GM23338 (cell line): ENCODE data around the gene SPTB. TPM values are rescaled to one million over a fixed set of nuclear protein-coding genes. Genes with fewer than 3 reads are reported as not detected.

Source experiments
- ATAC-seq: fragments of 200-7000 bp; cut with Tn5 transposase; 3 replicates; pipeline ENCODE4 v1.9.1; 2020
- DNase-seq: peaks from one replicate; pipeline ENCODE4 v3.0.0-alpha.2; 2015; ENCODE audit warnings: low spot score
- H2AFZ ChIP-seq: fragments of 200-600 bp; sonication (generic); 2 replicates; pipeline ENCODE4 v1.8.0; 2016; ENCODE audit warnings: antibody characterized with exemption, mild to moderate bottlenecking, moderate library complexity
- H3F3A ChIP-seq: fragments of 200-600 bp; sonication (generic); replicated peaks from 2 replicates; pipeline ENCODE4 v1.8.0; 2017; ENCODE audit warnings: antibody characterized with exemption, mixed run types, low read depth
- H3K27ac ChIP-seq: fragments of 200-600 bp; sonication (generic); 2 replicates; pipeline ENCODE4 v1.6.1; 2016; ENCODE audit warnings: low read depth
- H3K27me3 ChIP-seq: fragments of 200-600 bp; sonication (generic); 2 replicates; pipeline ENCODE4 v1.8.0; 2016; ENCODE audit warnings: mild to moderate bottlenecking, mixed run types, moderate library complexity; ENCODE audit not compliant: insufficient read depth
- H3K36me3 ChIP-seq: fragments of 200-600 bp; sonication (generic); 2 replicates; pipeline ENCODE4 v1.8.0; 2016; ENCODE audit warnings: mild to moderate bottlenecking; ENCODE audit not compliant: insufficient read depth
- H3K4me1 ChIP-seq: fragments of 200-600 bp; sonication (generic); 2 replicates; pipeline ENCODE4 v1.8.0; 2016; ENCODE audit warnings: mild to moderate bottlenecking, moderate library complexity; ENCODE audit not compliant: insufficient read depth
- H3K4me2 ChIP-seq: fragments of 200-600 bp; sonication (generic); 2 replicates; pipeline ENCODE4 v1.7.1; 2017; ENCODE audit warnings: mixed run types
- H3K4me3 ChIP-seq: fragments of 200-600 bp; sonication (generic); 2 replicates; pipeline ENCODE4 v1.6.1; 2016; ENCODE audit warnings: mixed run types
- H3K79me2 ChIP-seq: fragments of 200-600 bp; sonication (generic); replicated peaks from 2 replicates; pipeline ENCODE4 v1.8.0; 2017; ENCODE audit warnings: mild to moderate bottlenecking; ENCODE audit not compliant: insufficient read depth
- H3K9me2 ChIP-seq: fragments of 200-600 bp; sonication (generic); 2 replicates; pipeline ENCODE4 v1.8.0; 2017; ENCODE audit not compliant: insufficient read depth
- H4K20me1 ChIP-seq: fragments of 200-600 bp; sonication (generic); replicated peaks from 2 replicates; pipeline ENCODE4 v1.8.0; 2017; ENCODE audit warnings: mild to moderate bottlenecking; ENCODE audit not compliant: insufficient read depth
- H3K27ac Mint-ChIP-seq: 2 replicates; pipeline ENCODE4 v1.8.0; 2020; ENCODE audit warnings: inconsistent platforms, mild to moderate bottlenecking, moderate library complexity, mixed read lengths
- H3K27me3 Mint-ChIP-seq: 3 replicates; pipeline ENCODE4 v1.8.0; 2022; ENCODE audit warnings: low read depth, mild to moderate bottlenecking, moderate library complexity, mixed read lengths, inconsistent platforms; ENCODE audit not compliant: insufficient read depth, poor library complexity
- H3K36me3 Mint-ChIP-seq: 3 replicates; pipeline ENCODE4 v1.8.0; 2021; ENCODE audit warnings: low read depth, mild to moderate bottlenecking, inconsistent platforms, moderate library complexity, mixed read lengths
- H3K4me1 Mint-ChIP-seq: 3 replicates; pipeline ENCODE4 v1.8.0; 2020; ENCODE audit warnings: mild to moderate bottlenecking, inconsistent platforms, mixed read lengths
- H3K4me3 Mint-ChIP-seq: 3 replicates; pipeline ENCODE4 v1.8.0; 2021; ENCODE audit warnings: moderate library complexity, mild to moderate bottlenecking, inconsistent platforms, mixed read lengths
- H3K9me3 Mint-ChIP-seq: 3 replicates; pipeline ENCODE4 v1.8.0; 2020; ENCODE audit warnings: moderate library complexity, mild to moderate bottlenecking, inconsistent platforms, mixed read lengths
- CREB1 ChIP-seq: fragments of 250-450 bp; sonication (Bioruptor Pico); IDR thresholded peaks from 2 replicates; pipeline ENCODE4 v1.5.0; 2020; ENCODE audit warnings: low read depth, mild to moderate bottlenecking, moderate library complexity
- EZH2 ChIP-seq: fragments of 200-600 bp; sonication (generic); IDR thresholded peaks from one replicate; pipeline ENCODE4 v1.8.0; 2017; ENCODE audit warnings: antibody characterized with exemption, mild to moderate bottlenecking, low read depth; ENCODE audit not compliant: unreplicated experiment
- JUNB ChIP-seq: IDR thresholded peaks from one replicate; pipeline ENCODE4 v1.6.1; 2016; ENCODE audit warnings: antibody characterized with exemption; ENCODE audit not compliant: unreplicated experiment
- POLR2AphosphoS5 ChIP-seq: IDR thresholded peaks from 2 replicates; pipeline ENCODE4 v1.6.1; 2016; ENCODE audit warnings: antibody characterized with exemption, low read depth
- ZNF331 ChIP-seq: fragments of 250-450 bp; sonication (Bioruptor Pico); IDR thresholded peaks from 2 replicates; pipeline ENCODE4 v1.5.0; 2020; ENCODE audit warnings: low read depth, mild to moderate bottlenecking, moderate library complexity
- polyA plus RNA-seq: library from polyadenylated mRNA; unstranded; fragments of >200 nt; fragmentation: Nextera tagmentation; extraction: Ambion mirVana; gene quantifications from 2 replicates; pipeline ENCODE4 v1.2.1, GENCODE V29; 2016
- total RNA-seq: library from RNA; depleted of rRNA; stranded (reverse); fragments of >200 nt; shearing (Covaris generic); gene quantifications from 2 replicates; pipeline ENCODE4 v1.2.3, GENCODE V29; 2014
- TF ChIP-seq, protein P1 (sequence below): fragments of 250-450 bp; sonication (Bioruptor Pico); IDR thresholded peaks from 2 replicates; pipeline ENCODE4 v1.5.0; 2020; ENCODE audit warnings: mild to moderate bottlenecking, moderate library complexity
- TF ChIP-seq, protein P2 (sequence below): IDR thresholded peaks from one replicate; pipeline ENCODE4 v1.6.1; 2018; ENCODE audit warnings: antibody characterized with exemption; ENCODE audit not compliant: unreplicated experiment

SPTB gene
- total and polyA plus RNA-seq, 2 experiments from 2014 or later = 1.1 to 1.9 TPM

DNA sequence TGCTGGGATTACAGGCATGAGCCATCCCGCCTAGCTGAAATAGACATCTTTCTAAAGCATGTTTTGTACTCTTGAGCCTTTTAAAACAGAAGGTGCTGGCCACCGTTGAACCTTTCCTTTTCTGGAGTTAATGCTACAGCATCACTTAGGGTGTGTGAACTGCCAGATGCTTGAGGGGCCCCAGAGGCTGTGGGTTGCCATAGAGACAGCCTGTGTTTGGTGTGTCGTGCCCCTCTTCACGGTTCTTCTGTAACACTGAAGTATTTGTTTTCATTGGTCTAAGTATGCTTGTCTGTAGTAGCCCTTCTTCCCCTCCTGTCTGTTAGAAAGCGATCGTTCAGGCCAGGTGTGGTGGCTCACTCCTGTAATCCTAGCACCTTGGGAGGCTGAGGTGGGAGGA, 144.7 kb downstream of the SPTB start:
- H3K9me3 Mint-ChIP-seq = no peaks in the 10 kb centered on the region
- H4K20me1 ChIP-seq = peaks cover 8% of the 10 kb centered on the region; the same call in 1 of the 2 replicates
- H3K9me2 ChIP-seq = no peaks in the 10 kb centered on the region
- no peak overlapping the region for H3K27ac Mint-ChIP-seq
- peaks cover 71% of the 10 kb centered on the region for H3K36me3 Mint-ChIP-seq
- H3K79me2 ChIP-seq = peaks cover 22% of the 10 kb centered on the region
- no peak overlapping the region for H3K4me2 ChIP-seq
- no peak overlapping the region for H3K4me3 ChIP-seq
- H3K4me3 Mint-ChIP-seq = no peak overlapping the region
- no peak for TF ChIP-seq POLR2AphosphoS5
- TF ChIP-seq JUNB = no peak
- no peak for TF ChIP-seq ZNF331 (CRISPR knock-in tag)
- TF ChIP-seq CREB1 (CRISPR knock-in tag) = no peak
- TF ChIP-seq, protein P1, sequence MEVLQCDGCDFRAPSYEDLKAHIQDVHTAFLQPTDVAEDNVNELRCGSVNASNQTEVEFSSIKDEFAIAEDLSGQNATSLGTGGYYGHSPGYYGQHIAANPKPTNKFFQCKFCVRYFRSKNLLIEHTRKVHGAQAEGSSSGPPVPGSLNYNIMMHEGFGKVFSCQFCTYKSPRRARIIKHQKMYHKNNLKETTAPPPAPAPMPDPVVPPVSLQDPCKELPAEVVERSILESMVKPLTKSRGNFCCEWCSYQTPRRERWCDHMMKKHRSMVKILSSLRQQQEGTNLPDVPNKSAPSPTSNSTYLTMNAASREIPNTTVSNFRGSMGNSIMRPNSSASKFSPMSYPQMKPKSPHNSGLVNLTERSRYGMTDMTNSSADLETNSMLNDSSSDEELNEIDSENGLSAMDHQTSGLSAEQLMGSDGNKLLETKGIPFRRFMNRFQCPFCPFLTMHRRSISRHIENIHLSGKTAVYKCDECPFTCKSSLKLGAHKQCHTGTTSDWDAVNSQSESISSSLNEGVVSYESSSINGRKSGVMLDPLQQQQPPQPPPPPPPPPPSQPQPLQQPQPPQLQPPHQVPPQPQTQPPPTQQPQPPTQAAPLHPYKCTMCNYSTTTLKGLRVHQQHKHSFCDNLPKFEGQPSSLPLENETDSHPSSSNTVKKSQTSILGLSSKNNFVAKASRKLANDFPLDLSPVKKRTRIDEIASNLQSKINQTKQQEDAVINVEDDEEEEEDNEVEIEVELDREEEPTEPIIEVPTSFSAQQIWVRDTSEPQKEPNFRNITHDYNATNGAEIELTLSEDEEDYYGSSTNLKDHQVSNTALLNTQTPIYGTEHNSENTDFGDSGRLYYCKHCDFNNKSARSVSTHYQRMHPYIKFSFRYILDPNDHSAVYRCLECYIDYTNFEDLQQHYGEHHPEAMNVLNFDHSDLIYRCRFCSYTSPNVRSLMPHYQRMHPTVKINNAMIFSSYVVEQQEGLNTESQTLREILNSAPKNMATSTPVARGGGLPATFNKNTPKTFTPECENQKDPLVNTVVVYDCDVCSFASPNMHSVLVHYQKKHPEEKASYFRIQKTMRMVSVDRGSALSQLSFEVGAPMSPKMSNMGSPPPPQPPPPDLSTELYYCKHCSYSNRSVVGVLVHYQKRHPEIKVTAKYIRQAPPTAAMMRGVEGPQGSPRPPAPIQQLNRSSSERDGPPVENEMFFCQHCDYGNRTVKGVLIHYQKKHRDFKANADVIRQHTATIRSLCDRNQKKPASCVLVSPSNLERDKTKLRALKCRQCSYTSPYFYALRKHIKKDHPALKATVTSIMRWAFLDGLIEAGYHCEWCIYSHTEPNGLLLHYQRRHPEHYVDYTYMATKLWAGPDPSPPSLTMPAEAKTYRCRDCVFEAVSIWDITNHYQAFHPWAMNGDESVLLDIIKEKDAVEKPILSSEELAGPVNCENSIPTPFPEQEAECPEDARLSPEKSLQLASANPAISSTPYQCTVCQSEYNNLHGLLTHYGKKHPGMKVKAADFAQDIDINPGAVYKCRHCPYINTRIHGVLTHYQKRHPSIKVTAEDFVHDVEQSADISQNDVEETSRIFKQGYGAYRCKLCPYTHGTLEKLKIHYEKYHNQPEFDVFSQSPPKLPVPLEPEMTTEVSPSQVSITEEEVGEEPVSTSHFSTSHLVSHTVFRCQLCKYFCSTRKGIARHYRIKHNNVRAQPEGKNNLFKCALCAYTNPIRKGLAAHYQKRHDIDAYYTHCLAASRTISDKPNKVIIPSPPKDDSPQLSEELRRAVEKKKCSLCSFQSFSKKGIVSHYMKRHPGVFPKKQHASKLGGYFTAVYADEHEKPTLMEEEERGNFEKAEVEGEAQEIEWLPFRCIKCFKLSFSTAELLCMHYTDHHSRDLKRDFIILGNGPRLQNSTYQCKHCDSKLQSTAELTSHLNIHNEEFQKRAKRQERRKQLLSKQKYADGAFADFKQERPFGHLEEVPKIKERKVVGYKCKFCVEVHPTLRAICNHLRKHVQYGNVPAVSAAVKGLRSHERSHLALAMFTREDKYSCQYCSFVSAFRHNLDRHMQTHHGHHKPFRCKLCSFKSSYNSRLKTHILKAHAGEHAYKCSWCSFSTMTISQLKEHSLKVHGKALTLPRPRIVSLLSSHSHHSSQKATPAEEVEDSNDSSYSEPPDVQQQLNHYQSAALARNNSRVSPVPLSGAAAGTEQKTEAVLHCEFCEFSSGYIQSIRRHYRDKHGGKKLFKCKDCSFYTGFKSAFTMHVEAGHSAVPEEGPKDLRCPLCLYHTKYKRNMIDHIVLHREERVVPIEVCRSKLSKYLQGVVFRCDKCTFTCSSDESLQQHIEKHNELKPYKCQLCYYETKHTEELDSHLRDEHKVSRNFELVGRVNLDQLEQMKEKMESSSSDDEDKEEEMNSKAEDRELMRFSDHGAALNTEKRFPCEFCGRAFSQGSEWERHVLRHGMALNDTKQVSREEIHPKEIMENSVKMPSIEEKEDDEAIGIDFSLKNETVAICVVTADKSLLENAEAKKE (CRISPR knock-in tag) = no peak
- TF ChIP-seq, protein P2, sequence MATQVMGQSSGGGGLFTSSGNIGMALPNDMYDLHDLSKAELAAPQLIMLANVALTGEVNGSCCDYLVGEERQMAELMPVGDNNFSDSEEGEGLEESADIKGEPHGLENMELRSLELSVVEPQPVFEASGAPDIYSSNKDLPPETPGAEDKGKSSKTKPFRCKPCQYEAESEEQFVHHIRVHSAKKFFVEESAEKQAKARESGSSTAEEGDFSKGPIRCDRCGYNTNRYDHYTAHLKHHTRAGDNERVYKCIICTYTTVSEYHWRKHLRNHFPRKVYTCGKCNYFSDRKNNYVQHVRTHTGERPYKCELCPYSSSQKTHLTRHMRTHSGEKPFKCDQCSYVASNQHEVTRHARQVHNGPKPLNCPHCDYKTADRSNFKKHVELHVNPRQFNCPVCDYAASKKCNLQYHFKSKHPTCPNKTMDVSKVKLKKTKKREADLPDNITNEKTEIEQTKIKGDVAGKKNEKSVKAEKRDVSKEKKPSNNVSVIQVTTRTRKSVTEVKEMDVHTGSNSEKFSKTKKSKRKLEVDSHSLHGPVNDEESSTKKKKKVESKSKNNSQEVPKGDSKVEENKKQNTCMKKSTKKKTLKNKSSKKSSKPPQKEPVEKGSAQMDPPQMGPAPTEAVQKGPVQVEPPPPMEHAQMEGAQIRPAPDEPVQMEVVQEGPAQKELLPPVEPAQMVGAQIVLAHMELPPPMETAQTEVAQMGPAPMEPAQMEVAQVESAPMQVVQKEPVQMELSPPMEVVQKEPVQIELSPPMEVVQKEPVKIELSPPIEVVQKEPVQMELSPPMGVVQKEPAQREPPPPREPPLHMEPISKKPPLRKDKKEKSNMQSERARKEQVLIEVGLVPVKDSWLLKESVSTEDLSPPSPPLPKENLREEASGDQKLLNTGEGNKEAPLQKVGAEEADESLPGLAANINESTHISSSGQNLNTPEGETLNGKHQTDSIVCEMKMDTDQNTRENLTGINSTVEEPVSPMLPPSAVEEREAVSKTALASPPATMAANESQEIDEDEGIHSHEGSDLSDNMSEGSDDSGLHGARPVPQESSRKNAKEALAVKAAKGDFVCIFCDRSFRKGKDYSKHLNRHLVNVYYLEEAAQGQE = no peak
- TF ChIP-seq EZH2 = no peak
- H2AFZ ChIP-seq = no peak overlapping the region
- no peak for DNase-seq
- H3K27me3 ChIP-seq = no peaks in the 10 kb centered on the region
- peaks cover 10% of the 10 kb centered on the region for H3K36me3 ChIP-seq
- no peak overlapping the region for H3K27ac ChIP-seq
- ATAC-seq = no peak
- peaks cover 8% of the 10 kb centered on the region for H3K4me1 ChIP-seq
- peaks cover 25% of the 10 kb centered on the region for H3K4me1 Mint-ChIP-seq
- peaks cover 6% of the 10 kb centered on the region for H3K27me3 Mint-ChIP-seq
- 0 out of 2 replicates have a peak, but pooled peaks cover 6% of the 10 kb centered on the region for H3F3A ChIP-seq
